Rectal smooth muscle tissue (tissue), 1 donor: ENCODE measurements around the gene FLCN.

ENCODE experiments used
- H3K27ac ChIP-seq: one replicate; pipeline ENCODE4 v1.7.0; 2013; ENCODE audit warnings: low read depth, low read length, inconsistent platforms
- H3K27me3 ChIP-seq: one replicate; pipeline ENCODE4 v1.7.0; 2013; ENCODE audit warnings: low read length; ENCODE audit not compliant: control insufficient read depth, insufficient read depth
- H3K36me3 ChIP-seq: one replicate; pipeline ENCODE4 v1.7.0; 2013; ENCODE audit warnings: low read length; ENCODE audit not compliant: control insufficient read depth, insufficient read depth
- H3K4me1 ChIP-seq: one replicate; pipeline ENCODE4 v1.7.0; 2013; ENCODE audit warnings: low read length; ENCODE audit not compliant: control insufficient read depth, insufficient read depth
- H3K4me3 ChIP-seq: one replicate; pipeline ENCODE4 v1.7.0; 2013; ENCODE audit warnings: low read length
- H3K9ac ChIP-seq: one replicate; pipeline ENCODE4 v1.7.0; 2013; ENCODE audit warnings: low read length

FLCN gene

GRCh38 chr17:17216236-17216635, 20.7 kb downstream of the FLCN start:
- peaks cover 37% of the 10 kb centered on the region for H3K36me3 ChIP-seq
- H3K4me1 ChIP-seq = no peaks in the 10 kb centered on the region
- H3K4me3 ChIP-seq = no peak overlapping the region
- H3K27me3 ChIP-seq = no peaks in the 10 kb centered on the region
- no peak overlapping the region for H3K27ac ChIP-seq
- H3K9ac ChIP-seq = no peak overlapping the region

GRCh38 chr17:17215575-17215974, 21.4 kb downstream of the FLCN start:
- no peak overlapping the region for H3K9ac ChIP-seq
- peaks cover 35% of the 10 kb centered on the region for H3K36me3 ChIP-seq
- no peaks in the 10 kb centered on the region for H3K4me1 ChIP-seq
- H3K27me3 ChIP-seq = no peaks in the 10 kb centered on the region
- no peak overlapping the region for H3K27ac ChIP-seq
- H3K4me3 ChIP-seq = no peak overlapping the region

GRCh38 chr17:17214646-17215436, 22.1 kb downstream of the FLCN start:
- Histone ChIP-seq H3K27ac (no peak overlapping the region), H3K4me1 (no peaks in the 10 kb centered on the region), H3K36me3 (peaks cover 35% of the 10 kb centered on the region), H3K27me3 (no peaks in the 10 kb centered on the region), H3K4me3 (no peak overlapping the region), H3K9ac (no peak overlapping the region)

GRCh38 chr17:17213775-17214174, 23.2 kb downstream of the FLCN start:
- no peak overlapping the region for H3K4me3 ChIP-seq
- no peak overlapping the region for H3K9ac ChIP-seq
- no peaks in the 10 kb centered on the region for H3K27me3 ChIP-seq
- H3K4me1 ChIP-seq = no peaks in the 10 kb centered on the region
- peaks cover 31% of the 10 kb centered on the region for H3K36me3 ChIP-seq
- no peak overlapping the region for H3K27ac ChIP-seq

GRCh38 chr17:17207998-17208397, 29.0 kb downstream of the FLCN start:
- Histone ChIP-seq H3K36me3 (no peaks in the 10 kb centered on the region), H3K4me1 (peaks cover 20% of the 10 kb centered on the region), H3K9ac (no peak overlapping the region), H3K27ac (no peak overlapping the region), H3K4me3 (no peak overlapping the region), H3K27me3 (no peaks in the 10 kb centered on the region)

GRCh38 chr17:17206913-17207335, 30.0 kb downstream of the FLCN start:
- Histone ChIP-seq H3K4me1 (peaks cover 27% of the 10 kb centered on the region), H3K9ac (no peak overlapping the region), H3K4me3 (no peak overlapping the region)

GRCh38 chr17:17206124-17206912, 30.6 kb downstream of the FLCN start, which contains the start of gene PLD6:
Gene PLD6 (minus strand): TSS chr17:17206333. CDS start chr17:17206286, 47 bp downstream.
- peak within 1 kb of the TSS; percentile 85 for H3K4me3 ChIP-seq
- H3K9ac ChIP-seq = peak within 1 kb of the TSS; percentile 61
- H3K27ac ChIP-seq = peak within 1 kb of the TSS; percentile 91
- peaks cover 29% of the 10 kb centered on the region for H3K4me1 ChIP-seq
- no peaks in the 10 kb centered on the region for H3K27me3 ChIP-seq
- H3K36me3 ChIP-seq = no peaks in the 10 kb centered on the region

More at GRCh38 chr17:17206913-17207335, 30.0 kb downstream of the FLCN start:
- Histone ChIP-seq H3K36me3 (no peaks in the 10 kb centered on the region), H3K27ac (peak overlapping the region; percentile 91), H3K27me3 (no peaks in the 10 kb centered on the region)

- peak overlapping the region; percentile 85 for H3K4me3 ChIP-seq
- no peaks in the 10 kb centered on the region for H3K27me3 ChIP-seq
- H3K4me1 ChIP-seq = peaks cover 33% of the 10 kb centered on the region
- peak overlapping the region; percentile 91 for H3K27ac ChIP-seq
- peak overlapping the region; percentile 61 for H3K9ac ChIP-seq
- H3K36me3 ChIP-seq = no peaks in the 10 kb centered on the region
These were observed 31.4 kb downstream of the FLCN start for GRCh38 chr17:17205368-17206123.

GRCh38 chr17:17204635-17205231, 32.2 kb downstream of the FLCN start:
- H3K27ac ChIP-seq = peak overlapping the region; percentile 91
- H3K27me3 ChIP-seq = no peaks in the 10 kb centered on the region
- H3K4me1 ChIP-seq = peaks cover 40% of the 10 kb centered on the region
- no peaks in the 10 kb centered on the region for H3K36me3 ChIP-seq
- peak overlapping the region; percentile 85 for H3K4me3 ChIP-seq
- no peak overlapping the region for H3K9ac ChIP-seq

- no peaks in the 10 kb centered on the region for H3K27me3 ChIP-seq
- H3K4me3 ChIP-seq = peak overlapping the region; percentile 85
- H3K36me3 ChIP-seq = no peaks in the 10 kb centered on the region
- peak overlapping the region; percentile 91 for H3K27ac ChIP-seq
- H3K9ac ChIP-seq = no peak overlapping the region
- peaks cover 42% of the 10 kb centered on the region for H3K4me1 ChIP-seq
These were observed 32.9 kb downstream of the FLCN start for GRCh38 chr17:17204041-17204591.

GRCh38 chr17:17203173-17203730, 33.7 kb downstream of the FLCN start:
- H3K27me3 ChIP-seq = no peaks in the 10 kb centered on the region
- peak overlapping the region; percentile 91 for H3K27ac ChIP-seq
- no peaks in the 10 kb centered on the region for H3K36me3 ChIP-seq
- peak overlapping the region; percentile 5 for H3K9ac ChIP-seq
- H3K4me3 ChIP-seq = no peak overlapping the region
- peaks cover 42% of the 10 kb centered on the region for H3K4me1 ChIP-seq
